ENCODE results near the gene NDUFAF8.

DNA sequence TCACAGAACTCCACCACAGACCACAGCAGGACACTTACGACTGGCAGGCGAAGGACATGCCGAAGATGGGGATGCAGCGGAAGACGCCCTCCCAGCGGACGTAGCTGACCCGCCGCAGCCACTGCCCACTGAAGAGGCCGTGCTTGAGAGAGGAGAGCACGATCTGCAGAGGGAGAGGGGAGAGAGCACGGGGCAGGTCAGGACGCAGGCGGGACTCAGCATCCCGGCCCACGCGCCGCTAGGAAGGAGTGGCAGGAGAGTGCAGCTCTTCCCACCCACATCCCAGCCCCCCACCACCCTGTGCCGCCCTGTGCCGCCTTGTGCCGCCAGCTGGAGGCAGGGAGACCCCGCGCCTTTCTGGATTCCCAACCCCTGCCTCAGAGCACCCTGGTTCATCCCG is 41.5 kb downstream of the NDUFAF8 start:
- TF ChIP-seq, protein P1, sequence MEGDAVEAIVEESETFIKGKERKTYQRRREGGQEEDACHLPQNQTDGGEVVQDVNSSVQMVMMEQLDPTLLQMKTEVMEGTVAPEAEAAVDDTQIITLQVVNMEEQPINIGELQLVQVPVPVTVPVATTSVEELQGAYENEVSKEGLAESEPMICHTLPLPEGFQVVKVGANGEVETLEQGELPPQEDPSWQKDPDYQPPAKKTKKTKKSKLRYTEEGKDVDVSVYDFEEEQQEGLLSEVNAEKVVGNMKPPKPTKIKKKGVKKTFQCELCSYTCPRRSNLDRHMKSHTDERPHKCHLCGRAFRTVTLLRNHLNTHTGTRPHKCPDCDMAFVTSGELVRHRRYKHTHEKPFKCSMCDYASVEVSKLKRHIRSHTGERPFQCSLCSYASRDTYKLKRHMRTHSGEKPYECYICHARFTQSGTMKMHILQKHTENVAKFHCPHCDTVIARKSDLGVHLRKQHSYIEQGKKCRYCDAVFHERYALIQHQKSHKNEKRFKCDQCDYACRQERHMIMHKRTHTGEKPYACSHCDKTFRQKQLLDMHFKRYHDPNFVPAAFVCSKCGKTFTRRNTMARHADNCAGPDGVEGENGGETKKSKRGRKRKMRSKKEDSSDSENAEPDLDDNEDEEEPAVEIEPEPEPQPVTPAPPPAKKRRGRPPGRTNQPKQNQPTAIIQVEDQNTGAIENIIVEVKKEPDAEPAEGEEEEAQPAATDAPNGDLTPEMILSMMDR (conservative IDR thresholded peaks at IDR 0.05; ENCODE audit: low read depth, low read length): no peak
- no peak for TF ChIP-seq EZH2 (IDR thresholded peaks at IDR 0.05; ENCODE audit: borderline replicate concordance, low read depth, low read length, poor library complexity, severe bottlenecking)
